Body of pancreas (tissue), 4 donors: Measurements from ENCODE around the gene ADORA1. TPM values are rescaled to one million over a fixed set of nuclear protein-coding genes. Genes with fewer than 3 reads are reported as not detected.

ENCODE experiments used
- ATAC-seq: fragments of 150-250 bp; one replicate; pipeline ENCODE4 v1.9.1; 2016
- DNase-seq, 4 donors: peaks; one replicate each; pipeline ENCODE4 v3.0.0-alpha.2; 2019
- H3K27ac ChIP-seq, 4 donors: fragments of 200-600 bp; sonication (generic); 1 replicate in 3 of 4; 2 replicates in 1 of 4; pipeline versions ENCODE4 v1.5.1 to v1.6.1; 2016 to 2019; ENCODE audit warnings: mild to moderate bottlenecking in 1 of 4, mixed read lengths in 1 of 4, moderate library complexity in 1 of 4
- H3K27me3 ChIP-seq, 2 donors: fragments of 200-600 bp; sonication (generic); one replicate each; pipeline ENCODE4 v1.6.0; 2016; ENCODE audit warnings: mild to moderate bottlenecking in 1 of 2
- H3K36me3 ChIP-seq, 2 donors: fragments of 200-600 bp; sonication (generic); replicated peaks in 1 of 2; 2 replicates each; pipeline ENCODE4 v1.5.1; 2016; ENCODE audit warnings: low read depth in 2 of 2; ENCODE audit not compliant: insufficient read depth in 1 of 2
- H3K4me1 ChIP-seq: fragments of 200-600 bp; sonication (generic); one replicate; pipeline ENCODE4 v1.6.0; 2016
- H3K4me3 ChIP-seq, 2 donors: fragments of 200-600 bp; sonication (generic); 1 replicate in 1 of 2; 2 replicates in 1 of 2; pipeline ENCODE4 v1.5.1; 2016 to 2019
- H3K9me3 ChIP-seq, 3 donors: fragments of 200-600 bp; sonication (generic); 1 replicate in 2 of 3; 2 replicates in 1 of 3; pipeline ENCODE4 v1.5.1; 2016
- CTCF ChIP-seq, 7 experiments: fragments of 450-650 bp in 4 of 7; fragments of 200-600 bp in 3 of 7; sonication (generic) in 3 of 7; IDR thresholded peaks; one replicate each; pipeline ENCODE4 v1.5.1; 2016 to 2019; ENCODE audit warnings: antibody characterized with exemption in 7 of 7
- POLR2A ChIP-seq, 3 donors: fragments of 450-650 bp; IDR thresholded peaks; one replicate each; pipeline ENCODE4 v1.6.1; 2016; ENCODE audit warnings: antibody characterized with exemption in 3 of 3, mild to moderate bottlenecking in 2 of 3
- WGBS, 2 donors: methylation state at CpG; one replicate each; pipeline ENCODE4 v1.1.5; 2017; 5-methylcytosine and 5-hydroxymethylcytosine counted together
- intact Hi-C: fragments of 100-400 bp; cut with DNase I; formaldehyde crosslinking; loops from one replicate; pipeline ENCODE4 v1.15.1; 2023
- total RNA-seq, 2 donors: library from RNA; depleted of rRNA; stranded (reverse); fragments of >200 nt; gene quantifications; one replicate each; pipeline ENCODE4 v1.1.0, GENCODE V29; 2016

Gene ADORA1
- total RNA-seq, 2 donors from 2014 or later = 16.1 to 21.1 TPM

DNA sequence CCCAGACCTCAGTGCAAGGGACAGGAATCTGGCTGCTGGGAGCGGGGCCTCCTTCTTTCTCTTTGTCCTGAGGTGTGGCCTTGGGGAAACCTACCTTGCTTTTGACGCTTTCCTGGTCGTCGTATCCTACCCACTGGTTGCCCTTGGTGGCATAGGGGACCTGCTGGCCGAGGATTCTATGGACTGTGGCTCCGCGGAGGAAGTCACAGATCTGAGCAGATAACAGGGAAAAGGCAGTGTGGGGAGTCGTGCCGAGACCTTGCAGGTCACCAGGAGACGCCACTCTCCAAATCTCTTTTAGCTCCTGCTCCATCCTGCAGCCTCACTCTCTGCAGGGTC is 52.1 kb downstream of the ADORA1 start:
- Histone ChIP-seq H3K27me3 (no peaks in the 10 kb centered on the region), H3K9me3 (no peaks in the 10 kb centered on the region), H3K4me1 (peaks cover 16% of the 10 kb centered on the region), H3K27ac (no peak overlapping the region), H3K4me3 (no peak overlapping the region), H3K36me3 (no peaks in the 10 kb centered on the region)
- no peak for ATAC-seq
- 84 to 92% methylated on average over 10 of the region's 10 CpGs for WGBS, 2 donors
- no peak for TF ChIP-seq CTCF (IDR thresholded peaks at IDR 0.05)
- no peak for TF ChIP-seq POLR2A (IDR thresholded peaks at IDR 0.05)
- no peak for DNase-seq
- intact Hi-C loops = no loop called here

- H3K4me3 ChIP-seq = no peak overlapping the region
- no peak for ATAC-seq
- WGBS, 2 donors = 66 to 85% methylated on average over 10 to 11 of the region's 11 CpGs
- H3K27ac ChIP-seq = no peak overlapping the region
- no peak for TF ChIP-seq POLR2A (IDR thresholded peaks at IDR 0.05)
- TF ChIP-seq CTCF (IDR thresholded peaks at IDR 0.05) = no peak
- no peak for DNase-seq
- peaks cover 9% of the 10 kb centered on the region for H3K4me1 ChIP-seq
- no peaks in the 10 kb centered on the region for H3K27me3 ChIP-seq
- H3K9me3 ChIP-seq = no peaks in the 10 kb centered on the region
- H3K36me3 ChIP-seq = no peaks in the 10 kb centered on the region
- intact Hi-C loops = no loop called here
These were observed 53.2 kb downstream of the ADORA1 start for GRCh38 chr1:203180611-203181330.

GRCh38 chr1:203181586-203182386 is 54.3 kb downstream of the ADORA1 start:
- no peak for ATAC-seq
- TF ChIP-seq POLR2A (IDR thresholded peaks at IDR 0.05) = no peak
- TF ChIP-seq CTCF (IDR thresholded peaks at IDR 0.05) = no peak
- peaks cover 13% of the 10 kb centered on the region for H3K4me1 ChIP-seq
- no peak overlapping the region for H3K27ac ChIP-seq
- H3K27me3 ChIP-seq = no peaks in the 10 kb centered on the region
- intact Hi-C loops = no loop called here
- H3K36me3 ChIP-seq = no peaks in the 10 kb centered on the region
- H3K9me3 ChIP-seq = no peaks in the 10 kb centered on the region
- H3K4me3 ChIP-seq = no peak overlapping the region
- 76 to 81% methylated on average over 7 to 10 of the region's 10 CpGs for whole genome bisulfite sequencing, 2 donors
- DNase-seq = no peak

DNA sequence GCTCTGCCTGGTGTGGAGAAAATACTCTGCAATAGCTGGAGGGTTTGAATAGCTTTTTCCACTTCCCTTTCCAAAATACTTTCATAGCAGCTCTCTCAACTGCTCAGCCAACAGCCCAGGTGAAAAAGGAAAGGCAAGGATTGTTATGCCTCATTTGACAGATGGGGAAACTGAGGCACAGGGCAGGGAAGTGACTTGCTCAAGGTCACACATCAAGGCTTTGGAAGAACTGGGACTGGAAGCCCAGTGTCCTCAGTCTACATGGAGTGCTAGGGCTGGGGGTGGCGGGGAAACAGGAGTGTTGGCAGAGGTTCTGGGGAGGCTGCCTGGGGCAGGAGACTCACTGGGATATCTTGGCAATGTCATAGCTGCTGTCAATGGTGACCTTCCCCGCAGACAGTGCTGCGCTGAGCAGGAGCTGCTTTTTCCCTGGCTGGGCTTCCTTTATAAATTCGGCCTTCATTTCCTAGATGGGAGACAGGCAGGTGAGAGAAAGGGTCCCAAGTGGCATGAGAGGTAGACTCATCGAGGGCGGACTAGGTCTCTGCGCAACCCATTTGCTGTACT is 54.9 kb downstream of the ADORA1 start:
- peaks cover 17% of the 10 kb centered on the region for H3K4me1 ChIP-seq
- DNase-seq (no peak), ATAC-seq (no peak)
- no peak overlapping the region for H3K4me3 ChIP-seq
- no peaks in the 10 kb centered on the region for H3K27me3 ChIP-seq
- no peaks in the 10 kb centered on the region for H3K9me3 ChIP-seq
- no peak for TF ChIP-seq CTCF (IDR thresholded peaks at IDR 0.05)
- TF ChIP-seq POLR2A (IDR thresholded peaks at IDR 0.05) = no peak
- WGBS, 2 donors = 79 to 92% methylated on average over 7 of the region's 7 CpGs
- H3K36me3 ChIP-seq = no peaks in the 10 kb centered on the region
- no peak overlapping the region for H3K27ac ChIP-seq
- intact Hi-C loops = no loop called here
